DMS153 treated with DMSO at 0.1 percent for 48 hours (cell line): ENCODE results near the gene RBM20.
A peak's percentile ranks its signal among the peaks of the same experiment; 100 is the strongest.

ENCODE experiments used
- DNase-seq: peaks from one replicate; lab custom pipeline; 2025; ENCODE audit not compliant: unreplicated experiment; lab: John Stamatoyannopoulos, UW

Gene RBM20

GRCh38 chr10:110671788-110672579 is 27.8 kb downstream of the RBM20 start:
- peak; percentile 13 for DNase-seq

DNA sequence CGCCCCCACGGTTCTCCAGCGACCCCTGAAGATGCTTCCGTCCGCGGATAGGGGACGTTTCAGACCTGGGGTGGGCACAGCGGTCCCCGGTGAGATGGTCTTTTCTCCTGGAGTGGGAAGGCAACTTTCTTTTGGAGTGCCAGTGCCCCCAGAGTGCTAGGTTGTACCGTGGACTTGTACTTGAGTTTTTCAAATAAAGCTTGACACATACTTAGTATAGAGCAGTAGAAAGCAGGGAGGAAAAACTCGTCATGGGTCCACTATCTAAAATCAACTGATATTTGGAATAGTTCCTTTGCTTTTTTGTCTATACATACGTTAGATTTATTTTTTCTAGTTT is 28.4 kb downstream of the RBM20 start:
- DNase-seq: no peak

DNA sequence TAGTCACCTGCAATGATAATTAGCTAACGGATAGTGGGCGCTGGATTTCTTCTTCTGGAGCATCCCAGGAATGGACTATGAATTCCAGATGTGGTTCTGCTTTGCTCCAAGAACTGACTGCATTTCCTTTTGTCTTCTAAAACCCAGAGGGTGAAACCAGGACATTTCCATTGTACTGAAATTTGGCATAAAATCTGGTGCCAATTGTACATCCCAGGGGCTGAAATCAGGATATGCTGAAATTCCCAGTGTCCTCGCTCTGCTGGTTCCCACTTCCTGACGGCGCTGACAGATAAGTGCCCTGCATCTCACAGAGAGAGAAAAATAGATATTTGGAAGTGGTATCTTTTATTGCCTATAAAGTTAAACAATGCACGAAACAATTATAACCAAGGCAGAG is 31.9 kb downstream of the RBM20 start:
- DNase-seq: no peak

- DNase-seq: no peak
Measured at GRCh38 chr10:110679486-110680272, 35.5 kb downstream of the RBM20 start.

- no peak for DNase-seq
Measured at GRCh38 chr10:110680273-110681020, 36.3 kb downstream of the RBM20 start.

- peak; percentile 23 for DNase-seq
Measured at GRCh38 chr10:110681023-110681681, 37.0 kb downstream of the RBM20 start.

- no peak for DNase-seq
Measured at GRCh38 chr10:110682348-110682747, 38.2 kb downstream of the RBM20 start.

GRCh38 chr10:110684800-110685446 is 40.8 kb downstream of the RBM20 start:
- DNase-seq: no peak

GRCh38 chr10:110686047-110686446 is 41.9 kb downstream of the RBM20 start:
- DNase-seq: no peak

DNA sequence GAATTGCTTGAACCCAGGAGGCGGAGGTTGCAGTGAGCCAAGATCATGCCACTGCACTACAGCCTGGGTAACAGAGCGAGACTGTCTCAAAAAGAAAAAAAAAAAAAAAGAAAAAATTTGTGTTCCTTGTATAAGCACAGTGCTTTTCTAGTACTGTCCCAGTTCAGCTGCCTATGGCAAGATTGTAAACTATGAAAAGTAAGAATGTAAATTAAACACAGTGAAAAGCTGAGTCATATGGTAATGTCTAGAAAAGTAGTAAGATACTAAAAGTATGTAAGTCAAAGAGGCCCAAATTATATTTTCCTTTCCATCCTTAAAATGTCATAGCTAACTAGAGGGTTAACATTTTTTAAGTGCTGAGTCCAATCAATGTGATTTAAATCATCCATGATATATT is 42.8 kb downstream of the RBM20 start:
- DNase-seq: no peak

GRCh38 chr10:110687400-110687799 is 43.3 kb downstream of the RBM20 start:
- DNase-seq: no peak

DNA sequence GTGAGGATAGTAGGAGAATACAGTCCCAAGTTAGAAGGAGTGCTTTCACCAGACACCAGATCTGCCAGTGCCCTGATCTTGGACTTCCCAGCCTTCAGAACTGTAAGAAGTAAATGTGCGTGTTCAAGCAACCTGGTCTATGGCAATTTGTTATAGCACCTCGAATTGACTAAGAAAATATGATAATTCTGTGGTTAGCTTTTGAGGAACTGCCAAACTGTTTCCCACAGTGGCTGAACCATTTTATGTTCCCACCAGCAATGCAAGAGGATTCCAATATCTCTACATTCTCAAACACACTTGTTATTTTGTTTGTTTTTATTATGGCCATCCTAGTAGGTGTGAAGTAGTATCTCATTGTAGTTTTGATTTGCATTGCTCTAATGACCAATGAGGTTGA is 47.0 kb downstream of the RBM20 start:
- DNase-seq: no peak

GRCh38 chr10:110694263-110694662 is 50.1 kb downstream of the RBM20 start:
- no peak for DNase-seq

GRCh38 chr10:110694820-110695538 is 50.8 kb downstream of the RBM20 start:
- no peak for DNase-seq

GRCh38 chr10:110695539-110695886 is 51.4 kb downstream of the RBM20 start:
- DNase-seq: no peak

GRCh38 chr10:110696436-110696835 is 52.3 kb downstream of the RBM20 start:
- DNase-seq: no peak

DNA sequence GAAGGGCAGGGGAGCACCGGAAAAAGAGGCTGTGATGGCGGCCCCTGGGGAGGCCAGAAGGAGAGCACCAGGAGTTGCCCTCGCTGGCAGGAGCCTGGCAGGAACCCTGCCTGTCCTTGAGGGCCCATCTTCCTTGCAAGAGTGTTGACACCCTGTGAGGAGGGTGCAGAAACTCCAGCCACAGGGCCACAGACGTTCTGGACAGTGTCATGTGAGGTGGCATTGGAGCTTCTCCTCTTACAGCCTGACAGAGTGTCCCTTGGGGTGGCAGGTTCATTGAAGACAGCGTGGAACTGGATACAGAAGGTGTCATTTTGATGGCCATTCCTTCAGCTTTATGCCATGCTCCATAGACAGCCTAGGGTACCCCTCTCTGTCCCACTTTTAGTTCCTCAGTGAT is 54.2 kb downstream of the RBM20 start:
- no peak for DNase-seq

DNA sequence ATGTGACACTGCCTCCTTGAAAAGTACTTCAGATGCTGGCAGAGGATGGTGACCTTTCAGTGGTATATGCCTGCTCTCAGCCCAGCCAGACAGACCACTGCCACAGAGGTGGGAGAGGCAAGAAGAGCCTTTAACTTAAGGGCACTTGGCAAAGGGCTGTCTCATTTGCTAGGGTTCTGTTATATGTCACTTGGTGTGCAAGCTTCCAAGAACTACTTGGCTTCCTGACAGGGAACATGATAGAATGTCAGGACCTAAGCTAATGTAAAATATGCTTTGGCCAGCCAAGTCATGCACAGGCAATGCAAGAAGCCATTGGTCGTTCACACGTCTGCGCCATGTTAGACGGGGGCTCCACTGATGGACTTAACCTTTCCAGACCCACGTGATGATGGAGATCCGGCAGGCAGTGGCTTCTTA is 54.7 kb downstream of the RBM20 start:
- no peak for DNase-seq

GRCh38 chr10:110699859-110700468 is 55.8 kb downstream of the RBM20 start:
- no peak for DNase-seq
